Neuron (in vitro differentiated cells): ENCODE data around the gene MYH1.

ENCODE experiments used
- H2AFZ ChIP-seq: one replicate; pipeline ENCODE4 v1.6.1; 2013; ENCODE audit warnings: low read depth, mild to moderate bottlenecking, inconsistent platforms, low read length, moderate library complexity
- H3K27me3 ChIP-seq: one replicate; pipeline ENCODE4 v1.6.1; 2013; ENCODE audit warnings: low read length; ENCODE audit not compliant: insufficient read depth
- H3K36me3 ChIP-seq: one replicate; pipeline ENCODE4 v1.6.1; 2013; ENCODE audit warnings: low read length; ENCODE audit not compliant: insufficient read depth
- H3K4me1 ChIP-seq: one replicate; pipeline ENCODE4 v1.6.1; 2013; ENCODE audit warnings: low read length; ENCODE audit not compliant: insufficient read depth
- H3K4me3 ChIP-seq: 2 replicates; pipeline ENCODE4 v1.5.1; 2013; ENCODE audit warnings: mild to moderate bottlenecking, low read length, moderate library complexity
- H3K9me3 ChIP-seq: one replicate; pipeline ENCODE4 v1.6.1; 2013; ENCODE audit warnings: low read length

MYH1 gene

GRCh38 chr17:10523064-10523463 lies 4.7 kb upstream of the MYH1 start:
- no peak overlapping the region for H2AFZ ChIP-seq
- H3K4me3 ChIP-seq = no peak overlapping the region
- no peaks in the 10 kb centered on the region for H3K9me3 ChIP-seq
- peaks cover 7% of the 10 kb centered on the region for H3K27me3 ChIP-seq
- H3K4me1 ChIP-seq = no peaks in the 10 kb centered on the region
- H3K36me3 ChIP-seq = no peaks in the 10 kb centered on the region

DNA sequence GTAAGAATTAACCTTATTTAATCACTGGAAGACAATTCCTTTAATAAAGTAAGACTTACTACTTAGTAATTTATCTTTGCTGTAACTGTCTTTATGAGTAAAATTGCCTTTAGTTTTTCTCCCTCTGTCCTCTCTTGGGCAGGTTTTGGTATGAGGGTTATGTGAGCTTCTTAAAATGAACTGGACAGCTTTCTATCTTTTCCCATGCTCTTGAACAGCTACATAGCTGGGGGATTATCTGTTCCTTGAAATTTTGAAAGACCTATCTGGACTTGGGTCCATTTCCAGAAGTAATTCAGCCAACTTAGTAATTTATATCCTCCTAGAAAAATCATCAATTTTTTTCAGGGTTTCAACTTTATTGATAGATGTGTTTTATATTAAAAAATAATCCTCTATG lies 3.6 kb upstream of the MYH1 start:
- H2AFZ ChIP-seq = no peak overlapping the region
- H3K4me1 ChIP-seq = no peaks in the 10 kb centered on the region
- no peak overlapping the region for H3K4me3 ChIP-seq
- no peaks in the 10 kb centered on the region for H3K36me3 ChIP-seq
- peaks cover 7% of the 10 kb centered on the region for H3K27me3 ChIP-seq
- H3K9me3 ChIP-seq = no peaks in the 10 kb centered on the region

- Histone ChIP-seq H3K27me3 (peaks cover 7% of the 10 kb centered on the region), H2AFZ (no peak overlapping the region), H3K9me3 (no peaks in the 10 kb centered on the region), H3K4me3 (no peak overlapping the region), H3K4me1 (no peaks in the 10 kb centered on the region), H3K36me3 (no peaks in the 10 kb centered on the region)
Measured at GRCh38 chr17:10516638-10517037, 1.7 kb downstream of the MYH1 start.

DNA sequence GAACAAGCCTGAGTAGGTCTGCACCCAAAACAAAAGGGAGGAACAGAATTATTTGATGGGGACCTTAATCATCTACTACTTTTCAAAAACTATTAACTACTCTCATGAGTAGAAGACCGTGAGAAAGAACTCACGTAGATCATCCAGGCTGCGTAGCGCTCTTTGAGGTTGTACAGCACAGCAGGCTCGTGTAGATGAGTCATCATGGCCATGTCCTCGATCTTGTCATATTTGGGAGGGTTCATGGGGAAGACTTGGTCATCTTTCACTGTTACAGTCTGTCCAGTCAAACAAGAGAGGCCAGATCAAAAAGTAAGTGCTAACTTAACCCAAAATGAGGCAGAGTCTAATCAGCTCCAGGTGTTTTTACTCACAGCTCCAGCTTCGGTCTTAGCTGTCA lies 2.3 kb downstream of the MYH1 start:
- Histone ChIP-seq H3K27me3 (peaks cover 7% of the 10 kb centered on the region), H3K4me3 (no peak overlapping the region), H2AFZ (no peak overlapping the region), H3K36me3 (no peaks in the 10 kb centered on the region), H3K4me1 (no peaks in the 10 kb centered on the region), H3K9me3 (no peaks in the 10 kb centered on the region)

DNA sequence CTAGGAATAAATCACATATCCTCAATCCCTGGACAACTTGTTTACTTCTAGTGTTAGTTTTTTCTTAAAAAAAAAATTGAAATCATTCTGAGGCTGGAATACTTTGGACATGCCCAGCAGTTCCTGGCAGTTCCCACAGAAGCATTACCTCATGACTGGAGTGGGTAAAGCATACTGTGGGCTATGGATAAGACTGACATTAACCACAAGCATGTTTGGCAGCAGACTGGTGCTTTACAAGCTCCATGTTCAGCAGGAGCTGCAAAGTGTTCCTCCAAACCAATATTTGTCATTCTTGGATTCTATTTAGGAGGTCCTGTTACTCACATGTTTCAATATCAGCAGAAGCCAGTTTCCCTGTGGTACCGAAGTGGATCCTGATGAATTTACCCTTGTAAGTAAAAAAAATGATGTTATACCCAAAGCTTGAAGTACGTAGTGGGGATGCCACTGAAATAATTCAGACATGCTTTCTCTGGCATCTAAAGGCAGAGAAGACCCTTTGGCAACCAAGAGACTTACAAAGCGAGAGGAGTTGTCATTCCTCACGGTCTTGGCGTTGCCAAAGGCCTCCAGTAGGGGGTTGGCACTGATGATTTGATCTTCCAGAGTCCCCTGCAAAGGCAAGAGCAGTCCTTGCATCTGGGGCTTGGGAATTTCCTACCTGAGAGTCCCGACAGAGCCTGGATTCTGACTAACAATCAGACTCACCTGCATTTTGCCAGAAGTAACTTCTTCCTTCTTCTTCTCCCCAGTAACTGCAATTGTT lies 4.9 kb downstream of the MYH1 start:
- Histone ChIP-seq H3K36me3 (no peaks in the 10 kb centered on the region), H3K4me1 (no peaks in the 10 kb centered on the region), H3K9me3 (no peaks in the 10 kb centered on the region), H3K27me3 (no peaks in the 10 kb centered on the region), H3K4me3 (no peak overlapping the region), H2AFZ (no peak overlapping the region)

DNA sequence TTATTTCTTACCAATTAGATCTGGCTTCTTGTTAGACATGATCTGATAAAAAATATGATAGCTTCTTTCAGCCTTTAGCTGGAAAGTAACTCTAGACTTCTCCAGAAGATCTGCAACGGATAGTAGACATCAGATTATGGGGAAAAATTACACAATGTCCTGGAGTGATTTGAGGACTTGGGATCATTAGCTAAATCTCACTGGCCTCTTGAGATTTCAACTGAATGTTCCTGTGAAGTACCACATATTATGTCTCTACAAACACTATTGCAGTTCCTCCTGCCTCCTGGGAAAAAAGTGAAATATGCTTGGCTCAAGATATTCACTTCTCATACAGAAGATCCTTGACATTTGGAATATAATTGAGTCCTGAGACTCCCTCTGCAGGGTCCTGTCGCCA lies 5.5 kb downstream of the MYH1 start:
- Histone ChIP-seq H3K9me3 (no peaks in the 10 kb centered on the region), H3K27me3 (no peaks in the 10 kb centered on the region), H2AFZ (no peak overlapping the region), H3K4me1 (no peaks in the 10 kb centered on the region), H3K36me3 (no peaks in the 10 kb centered on the region), H3K4me3 (no peak overlapping the region)

DNA sequence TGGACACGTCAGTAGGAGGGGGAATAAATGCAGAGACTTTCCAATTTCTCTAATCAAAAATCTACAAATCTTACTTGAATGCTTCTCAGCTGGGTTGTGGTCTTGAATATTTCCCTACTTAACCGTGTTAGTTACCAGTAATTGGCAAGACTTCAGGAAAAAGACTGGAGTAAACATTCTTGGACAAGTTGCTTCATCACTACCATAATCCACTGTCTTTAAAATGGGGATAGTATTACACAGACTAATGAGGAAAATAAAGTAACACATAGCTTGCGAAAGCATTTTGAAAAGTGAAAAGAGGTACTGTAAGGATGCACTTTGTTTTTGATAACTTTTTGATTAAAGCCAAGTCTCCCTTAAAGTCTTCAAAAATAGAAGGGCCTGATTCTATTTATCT lies 18.4 kb downstream of the MYH1 start:
- no peak overlapping the region for H2AFZ ChIP-seq
- no peaks in the 10 kb centered on the region for H3K27me3 ChIP-seq
- H3K9me3 ChIP-seq = no peaks in the 10 kb centered on the region
- no peaks in the 10 kb centered on the region for H3K4me1 ChIP-seq
- no peak overlapping the region for H3K4me3 ChIP-seq
- H3K36me3 ChIP-seq = no peaks in the 10 kb centered on the region

GRCh38 chr17:10492004-10492403 lies 26.3 kb downstream of the MYH1 start:
- Histone ChIP-seq H3K4me3 (no peak overlapping the region), H2AFZ (no peak overlapping the region), H3K4me1 (no peaks in the 10 kb centered on the region), H3K9me3 (no peaks in the 10 kb centered on the region), H3K27me3 (no peaks in the 10 kb centered on the region), H3K36me3 (no peaks in the 10 kb centered on the region)

GRCh38 chr17:10482252-10482651 lies 36.1 kb downstream of the MYH1 start:
- Histone ChIP-seq H3K36me3 (no peaks in the 10 kb centered on the region), H3K27me3 (no peaks in the 10 kb centered on the region), H3K9me3 (no peaks in the 10 kb centered on the region), H2AFZ (no peak overlapping the region), H3K4me1 (no peaks in the 10 kb centered on the region), H3K4me3 (no peak overlapping the region)

DNA sequence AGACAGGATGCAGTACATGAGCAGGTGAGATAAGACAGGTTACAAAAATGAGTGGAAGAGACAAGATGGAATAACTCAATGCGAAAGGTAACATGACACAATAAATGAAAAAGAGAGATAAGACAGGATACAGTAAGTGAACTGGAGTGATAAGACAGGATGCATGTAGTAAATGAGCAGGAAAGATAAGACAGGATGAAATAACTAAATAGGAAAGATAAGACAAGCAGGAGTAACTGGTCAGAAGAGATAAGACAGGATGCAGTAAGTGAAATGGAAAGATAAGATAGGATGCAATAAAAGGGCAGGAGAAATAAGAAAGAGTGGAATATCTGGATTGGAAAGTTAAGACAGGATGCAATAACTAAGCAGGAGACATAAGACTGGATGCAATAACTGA lies 40.6 kb downstream of the MYH1 start:
- no peaks in the 10 kb centered on the region for H3K9me3 ChIP-seq
- H2AFZ ChIP-seq = no peak overlapping the region
- H3K27me3 ChIP-seq = no peaks in the 10 kb centered on the region
- H3K4me3 ChIP-seq = no peak overlapping the region
- H3K4me1 ChIP-seq = no peaks in the 10 kb centered on the region
- no peaks in the 10 kb centered on the region for H3K36me3 ChIP-seq

DNA sequence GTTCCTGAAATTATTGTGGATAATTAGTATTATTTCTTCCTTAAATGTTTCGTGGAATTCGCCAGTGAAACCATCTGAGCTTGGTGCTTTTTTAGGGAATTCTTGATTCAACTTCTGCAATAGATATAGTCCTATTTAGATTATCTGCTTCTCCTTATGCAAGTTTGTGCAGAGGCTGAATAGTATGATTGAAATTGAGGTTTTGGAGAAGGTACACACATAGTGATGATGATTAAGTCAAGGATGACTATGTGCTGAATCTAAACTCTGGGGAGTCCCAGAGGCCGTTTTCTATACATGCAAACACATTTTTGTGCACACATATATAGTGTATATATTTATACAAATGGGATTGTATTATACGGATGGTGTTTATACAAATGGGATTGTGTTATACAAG lies 43.8 kb downstream of the MYH1 start:
- no peak overlapping the region for H3K4me3 ChIP-seq
- no peaks in the 10 kb centered on the region for H3K27me3 ChIP-seq

GRCh38 chr17:10471858-10472257 lies 46.5 kb downstream of the MYH1 start:
- Histone ChIP-seq H3K27me3 (no peaks in the 10 kb centered on the region), H3K36me3 (no peaks in the 10 kb centered on the region), H2AFZ (no peak overlapping the region), H3K4me1 (no peaks in the 10 kb centered on the region), H3K4me3 (no peak overlapping the region), H3K9me3 (no peaks in the 10 kb centered on the region)

More for the DNA sequence above, 43.8 kb downstream of the MYH1 start:
- no peaks in the 10 kb centered on the region for H3K9me3 ChIP-seq
- no peaks in the 10 kb centered on the region for H3K36me3 ChIP-seq
- no peak overlapping the region for H2AFZ ChIP-seq
- H3K4me1 ChIP-seq = no peaks in the 10 kb centered on the region

DNA sequence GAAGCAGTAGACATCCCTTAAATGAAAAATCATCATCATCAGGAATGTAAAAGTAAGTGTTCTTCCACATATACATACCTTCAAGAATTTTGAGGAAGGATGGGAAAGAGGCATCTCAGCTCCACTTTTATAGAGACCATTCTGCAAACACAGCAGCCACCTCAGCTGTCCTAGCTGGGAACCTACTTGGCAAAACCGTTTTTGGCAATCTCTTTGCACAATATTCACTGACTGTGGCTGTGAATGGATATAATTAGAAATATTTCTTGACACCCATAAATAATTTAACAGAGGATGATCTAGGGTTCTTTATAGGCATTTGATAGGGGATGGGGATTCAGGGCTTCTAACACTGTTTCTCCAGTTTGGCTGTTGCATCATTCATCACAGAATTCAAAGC lies 48.9 kb downstream of the MYH1 start, which contains the start of gene MYH4:
Gene MYH4 (minus strand): TSS at position 101 of the 400 bp plus-strand sequence. CDS start 2,814 bp downstream, outside the sequence.
- Histone ChIP-seq H3K27me3 (no peaks in the 10 kb centered on the region), H3K9me3 (no peaks in the 10 kb centered on the region), H3K4me1 (no peaks in the 10 kb centered on the region), H3K4me3 (no peak within 1 kb of the TSS), H3K36me3 (no peaks in the 10 kb centered on the region), H2AFZ (no peak within 1 kb of the TSS)

DNA sequence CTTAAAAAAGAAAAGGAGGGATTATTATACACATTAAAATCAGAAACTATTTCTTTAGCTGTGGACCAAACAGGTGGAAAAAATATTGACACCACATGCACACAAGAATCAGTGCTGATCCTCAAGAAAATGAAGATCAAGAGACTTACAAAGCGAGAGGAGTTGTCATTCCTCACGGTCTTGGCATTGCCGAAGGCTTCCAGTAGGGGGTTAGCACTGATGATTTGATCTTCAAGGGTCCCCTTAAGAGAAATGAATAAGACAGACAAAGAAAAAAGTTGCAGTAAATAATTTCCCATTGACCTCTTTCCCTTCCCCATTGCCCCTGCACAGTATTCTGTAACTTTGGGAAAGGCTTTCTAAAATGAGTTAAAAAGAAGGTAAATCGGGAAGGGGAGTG lies 54.9 kb downstream of the MYH1 start:
- Histone ChIP-seq H3K27me3 (no peaks in the 10 kb centered on the region), H3K4me1 (no peaks in the 10 kb centered on the region), H3K4me3 (no peak overlapping the region), H3K36me3 (no peaks in the 10 kb centered on the region), H3K9me3 (no peaks in the 10 kb centered on the region), H2AFZ (no peak overlapping the region)
